Right lobe of liver (tissue), 6 donors: ENCODE results near the gene APBB2. TPM values are rescaled to one million over a fixed set of nuclear protein-coding genes. Genes with fewer than 3 reads are reported as not detected.
"Not testable (repeated sequence)": the region's sequence is repeated elsewhere in the genome, so short reads cannot be mapped to it uniquely, and the experiment has no call there.

ENCODE experiments used
- ATAC-seq, 4 donors: fragments of 200-7000 bp; cut with Tn5 transposase; one replicate each; pipeline ENCODE4 v1.9.1; 2020; ENCODE audit warnings: mild to moderate bottlenecking in 4 of 4, moderate library complexity in 4 of 4
- DNase-seq, 3 donors: peaks; one replicate each; pipeline ENCODE4 v3.0.0-alpha.2; 2020
- H3K27ac ChIP-seq, 3 donors: fragments of 200-600 bp; one replicate each; pipeline ENCODE4 v1.8.0; 2022
- H3K27me3 ChIP-seq, 2 donors: fragments of 200-600 bp; one replicate each; pipeline ENCODE4 v1.8.0; 2022
- H3K36me3 ChIP-seq, 4 donors: fragments of 200-600 bp; sonication (generic) in 1 of 4; one replicate each; pipeline versions ENCODE4 v1.5.1 to v1.8.0; 2017 to 2022; ENCODE audit warnings: control low read depth in 1 of 4
- H3K4me1 ChIP-seq, 4 donors: fragments of 200-600 bp; sonication (generic) in 1 of 4; one replicate each; pipeline versions ENCODE4 v1.5.1 to v1.8.0; 2017 to 2022; ENCODE audit warnings: control low read depth in 1 of 4
- H3K4me3 ChIP-seq, 3 donors: fragments of 200-600 bp; one replicate each; pipeline ENCODE4 v1.8.0; 2022
- H3K9me3 ChIP-seq, 4 donors: fragments of 200-600 bp; sonication (generic) in 1 of 4; one replicate each; pipeline versions ENCODE4 v1.5.1 to v1.8.0; 2017 to 2022; ENCODE audit warnings: control low read depth in 1 of 4
- CTCF ChIP-seq, 4 donors: fragments of 200-600 bp in 3 of 4; fragments of 450-650 bp in 1 of 4; IDR thresholded peaks; one replicate each; pipeline versions ENCODE4 v1.5.1 to v1.8.0; 2016 to 2022; ENCODE audit warnings: antibody characterized with exemption in 4 of 4, mild to moderate bottlenecking in 2 of 4
- POLR2A ChIP-seq: fragments of 450-650 bp; IDR thresholded peaks from one replicate; pipeline ENCODE4 v1.6.1; 2017; ENCODE audit warnings: antibody characterized with exemption, mild to moderate bottlenecking
- WGBS: methylation state at CpG from one replicate; pipeline ENCODE4 v1.1.6; 2018; ENCODE audit warnings: low coverage, low lambda C conversion rate; ENCODE audit not compliant: insufficient coverage; ENCODE audit errors: missing lambda C conversion rate; 5-methylcytosine and 5-hydroxymethylcytosine counted together
- intact Hi-C, 2 donors: fragments of 100-400 bp; cut with DNase I; formaldehyde crosslinking; loops; one replicate each; pipeline versions ENCODE4 v1.11.2 to v1.14.1; 2022
- total RNA-seq, 6 experiments: library from RNA; depleted of rRNA in 2 of 6; stranded (reverse); fragments of >200 nt in 2 of 6; fragmentation: NEBNext Ultra II Directional in 3 of 6; extraction: Animal tissue kit (Norgen Biotek cat#: 25700) in 3 of 6; gene quantifications; one replicate each; pipeline versions ENCODE4 v1.1.0 to v1.2.4, GENCODE V29; 2016 to 2023
- donor health status: DM: no; HTN: yes; CAD: no.
- donor health status: DM: no; HTN: no; CAD: no.
- donor health status: DM: no; HTN: no; CAD: no.
- donor health status: DM: no; HTN: yes; CAD: no.
- donor health status: DM: no; HTN: yes; CAD: no.

APBB2 gene
- total RNA-seq, 6 experiments from 2014 or later, result 14.1 to 27.9 (median 25.1) TPM

GRCh38 chr4:40909363-40909876, 304.9 kb downstream of the APBB2 start:
- Histone ChIP-seq H3K27me3 (no peaks in the 10 kb centered on the region), H3K27ac (no peak overlapping the region), H3K36me3 (no peaks in the 10 kb centered on the region), H3K4me1 (no peaks in the 10 kb centered on the region), H3K9me3 (no peaks in the 10 kb centered on the region), H3K4me3 (no peak overlapping the region)
- intact Hi-C loops, result no loop called here
- ATAC-seq (no peak), DNase-seq (no peak)
- 49% methylated on average over 8 of the region's 8 CpGs for WGBS
- no peak for TF ChIP-seq POLR2A
- TF ChIP-seq CTCF (IDR thresholded peaks at IDR 0.05), result no peak

DNA sequence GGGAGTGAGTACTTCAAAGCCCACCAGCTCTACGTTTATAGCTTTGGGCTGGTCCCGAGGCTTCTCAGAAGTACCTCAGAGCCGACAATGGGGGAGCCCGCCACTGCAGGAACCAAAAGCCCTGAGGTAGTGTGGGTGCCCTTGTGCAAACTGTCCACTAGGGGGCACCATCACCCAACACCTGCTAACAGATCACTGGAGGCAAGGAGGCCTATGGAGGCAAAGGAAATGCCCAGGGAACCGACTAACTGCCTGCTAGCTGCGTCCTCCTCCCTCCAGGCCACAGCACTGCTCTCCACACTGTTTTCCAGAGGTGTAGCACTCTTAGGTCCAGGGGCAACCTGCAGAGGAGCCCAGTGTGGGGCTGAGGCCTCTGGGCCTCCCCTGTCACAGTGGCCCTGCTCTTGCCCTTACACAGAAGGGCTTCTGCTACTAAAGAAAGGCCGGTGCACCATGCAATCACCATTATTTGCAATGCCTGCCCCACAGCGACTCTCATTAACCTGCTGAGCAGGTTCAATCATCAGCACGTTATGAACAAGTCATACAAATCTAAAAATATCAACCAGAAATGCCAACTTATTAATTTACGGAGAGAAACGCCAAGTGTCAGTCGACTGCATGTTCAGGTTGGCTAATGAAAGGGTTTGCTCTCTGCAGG, 305.5 kb downstream of the APBB2 start:
- H3K27ac ChIP-seq, result no peak overlapping the region
- ATAC-seq, result peak; percentile 86 to 93 (median 92)
- H3K4me3 ChIP-seq, result no peak overlapping the region
- no peaks in the 10 kb centered on the region for H3K4me1 ChIP-seq
- H3K27me3 ChIP-seq, result no peaks in the 10 kb centered on the region
- no peaks in the 10 kb centered on the region for H3K9me3 ChIP-seq
- intact Hi-C loops, result no loop called here
- TF ChIP-seq CTCF (IDR thresholded peaks at IDR 0.05) (peak; percentile 72 to 89 (median 87)), POLR2A (no peak)
- H3K36me3 ChIP-seq, result no peaks in the 10 kb centered on the region
- WGBS, result 48% methylated on average over 7 of the region's 12 CpGs
- DNase-seq, result peak; percentile 51 to 64 (median 62)

DNA sequence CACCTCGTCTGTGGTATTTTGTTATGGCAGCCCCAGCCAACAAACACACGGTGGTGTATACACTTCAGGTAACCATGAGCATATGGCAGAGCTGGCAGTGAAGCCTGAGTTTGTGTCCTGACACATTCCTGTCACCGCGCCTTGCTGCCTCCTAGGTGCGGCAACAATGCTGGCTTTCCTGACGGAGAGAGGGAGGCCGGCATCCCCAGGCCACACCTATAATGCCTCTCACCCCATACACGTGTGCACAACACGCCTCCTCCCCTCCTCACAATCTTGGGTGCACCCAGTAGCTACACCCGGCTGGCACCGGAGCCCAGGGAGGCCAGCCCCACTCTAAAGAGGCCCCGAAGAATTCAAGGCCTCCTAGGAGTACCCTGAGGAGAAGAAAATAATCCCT, 306.0 kb downstream of the APBB2 start:
- intact Hi-C loops, result no loop called here
- H3K27ac ChIP-seq, result no peak overlapping the region
- ATAC-seq (peak in 1 of 4 donors; percentile 13), DNase-seq (no peak)
- TF ChIP-seq POLR2A (no peak), CTCF (IDR thresholded peaks at IDR 0.05) (no peak)
- no peaks in the 10 kb centered on the region for H3K27me3 ChIP-seq
- no CpG with 5 or more reads among the region's 12 CpGs for WGBS
- no peaks in the 10 kb centered on the region for H3K9me3 ChIP-seq
- H3K4me1 ChIP-seq, result no peaks in the 10 kb centered on the region
- no peaks in the 10 kb centered on the region for H3K36me3 ChIP-seq
- no peak overlapping the region for H3K4me3 ChIP-seq

DNA sequence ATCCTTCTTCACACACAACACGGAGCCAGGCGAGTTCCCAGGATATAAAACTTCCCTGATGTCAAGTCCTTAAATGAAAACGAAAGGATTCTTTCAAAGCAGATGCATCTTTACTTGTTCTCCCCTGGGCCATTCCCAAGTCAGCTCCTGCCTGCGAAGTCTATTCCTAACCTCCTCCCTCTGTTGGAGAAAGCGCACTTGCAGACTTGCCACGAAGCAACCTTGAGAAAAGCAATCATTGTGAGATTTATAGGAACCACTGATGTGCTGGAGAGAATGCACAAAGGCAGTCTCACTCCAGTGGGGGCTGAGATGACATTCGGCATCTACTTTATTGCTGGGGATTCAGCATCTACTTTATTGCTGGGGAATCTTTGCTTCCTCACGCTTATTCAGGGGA, 308.9 kb downstream of the APBB2 start:
- WGBS, result 79% methylated on average over 5 of the region's 8 CpGs
- intact Hi-C loops, result no loop called here
- no peaks in the 10 kb centered on the region for H3K9me3 ChIP-seq
- no peak overlapping the region for H3K27ac ChIP-seq
- H3K4me1 ChIP-seq, result no peaks in the 10 kb centered on the region
- ATAC-seq, result no peak
- no peaks in the 10 kb centered on the region for H3K36me3 ChIP-seq
- H3K4me3 ChIP-seq, result no peak overlapping the region
- no peak for TF ChIP-seq POLR2A
- TF ChIP-seq CTCF (IDR thresholded peaks at IDR 0.05), result no peak
- no peaks in the 10 kb centered on the region for H3K27me3 ChIP-seq
- DNase-seq, result no peak

DNA sequence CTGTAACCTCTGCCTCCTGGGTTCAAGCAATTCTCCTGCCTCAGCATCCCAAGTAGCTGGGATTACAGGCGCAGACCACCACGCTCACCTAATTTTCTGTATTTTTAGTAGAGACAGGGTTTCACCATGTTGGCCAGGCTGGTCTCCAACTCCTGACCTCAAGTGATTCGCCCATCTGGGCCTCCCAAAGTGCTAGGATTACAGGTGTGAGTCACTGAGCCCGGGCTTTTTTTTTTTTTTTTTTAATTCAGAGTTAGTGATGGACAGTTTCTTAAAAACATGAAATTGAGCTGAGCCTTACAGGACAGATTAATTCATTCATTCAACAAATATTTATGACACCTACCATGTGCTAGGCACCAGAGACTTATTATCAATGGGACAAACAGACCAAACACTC, 313.8 kb downstream of the APBB2 start:
- H3K27ac ChIP-seq, H3K27me3 ChIP-seq, ATAC-seq, H3K4me3 ChIP-seq, DNase-seq, H3K36me3 ChIP-seq, H3K4me1 ChIP-seq, intact Hi-C loops, H3K9me3 ChIP-seq: not testable (repeated sequence)
- WGBS, result 90% methylated on average over 4 of the region's 4 CpGs
